ENCODE results near the gene SUSD4.

GRCh38 chr1:223334156-223334555 is 29.8 kb downstream of the SUSD4 start:
- no peak for TF ChIP-seq CTCF (IDR thresholded peaks at IDR 0.05)
- no peak for TF ChIP-seq POLR2A (IDR thresholded peaks at IDR 0.05)
- TF ChIP-seq POLR2AphosphoS5 (IDR thresholded peaks at IDR 0.05) = no peak
